Mesothelial cell of epicardium (in vitro differentiated cells): ENCODE measurements around the gene ATP2A1. TPM values are rescaled to one million over a fixed set of nuclear protein-coding genes. Genes with fewer than 3 reads are reported as not detected.
"Not testable (repeated sequence)": the region's sequence is repeated elsewhere in the genome, so short reads cannot be mapped to it uniquely, and the experiment has no call there.

Experiments used
- DNase-seq, 2 experiments: peaks; one replicate each; pipeline ENCODE4 v3.0.0; 2021; ENCODE audit warnings: low spot score in 2 of 2; ENCODE audit not compliant: unreplicated experiment in 2 of 2
- H3K27ac Mint-ChIP-seq: 2 replicates; pipeline ENCODE4 v1.8.0; 2021; ENCODE audit warnings: mixed read lengths
- H3K27me3 Mint-ChIP-seq: 2 replicates; pipeline ENCODE4 v1.8.0; 2021; ENCODE audit warnings: low read depth, mixed read lengths
- H3K36me3 Mint-ChIP-seq: 2 replicates; pipeline ENCODE4 v1.8.0; 2021; ENCODE audit warnings: mixed read lengths
- H3K4me1 Mint-ChIP-seq: 2 replicates; pipeline ENCODE4 v1.8.0; 2021; ENCODE audit warnings: mixed read lengths
- H3K4me3 Mint-ChIP-seq: 2 replicates; pipeline ENCODE4 v1.8.0; 2021; ENCODE audit warnings: mild to moderate bottlenecking, moderate library complexity, mixed read lengths
- H3K9me3 Mint-ChIP-seq: 2 replicates; pipeline ENCODE4 v1.8.0; 2021; ENCODE audit warnings: mixed read lengths
- total RNA-seq: library from RNA; stranded (reverse); gene quantifications from 3 replicates; pipeline ENCODE4 v1.2.1, GENCODE V29; 2021
- TF ChIP-seq, protein P1 (sequence below): fragments of 200-600 bp; sonication (generic); IDR thresholded peaks from one replicate; pipeline ENCODE4 v1.5.0; 2021; ENCODE audit warnings: antibody characterized with exemption; ENCODE audit not compliant: unreplicated experiment

Gene ATP2A1
- total RNA-seq, 1 donor from 2014 or later = 3.0 TPM

DNA sequence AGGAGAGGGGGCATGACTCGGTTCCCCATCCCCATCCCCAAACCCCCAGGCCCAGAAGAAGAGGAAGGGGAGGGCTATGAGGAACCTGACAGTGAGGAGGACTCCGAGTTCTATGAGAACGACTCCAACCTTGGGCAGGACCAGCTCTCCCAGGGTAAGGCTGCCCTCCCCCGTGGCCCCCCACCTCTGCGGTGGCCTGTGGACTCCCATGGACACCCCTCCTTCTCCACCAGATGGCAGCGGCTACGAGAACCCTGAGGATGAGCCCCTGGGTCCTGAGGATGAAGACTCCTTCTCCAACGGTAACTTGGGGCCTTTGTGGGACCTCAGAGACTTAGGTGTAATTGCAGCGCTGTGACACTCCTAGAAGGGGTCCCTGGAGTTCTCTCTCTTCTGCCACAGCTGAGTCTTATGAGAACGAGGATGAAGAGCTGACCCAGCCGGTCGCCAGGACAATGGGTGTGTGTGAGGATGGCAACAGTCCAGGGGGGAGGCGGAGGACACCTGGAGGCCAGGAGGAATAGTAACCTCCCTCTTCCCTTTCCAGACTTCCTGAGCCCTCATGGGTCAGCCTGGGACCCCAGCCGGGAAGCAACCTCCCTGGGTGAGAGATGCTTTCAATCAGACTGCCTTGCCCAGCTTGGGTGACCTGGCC lies 59.1 kb downstream of the ATP2A1 start:
- no peaks in the 10 kb centered on the region for H3K9me3 Mint-ChIP-seq
- H3K36me3 Mint-ChIP-seq = no peaks in the 10 kb centered on the region
- no peak overlapping the region for H3K4me3 Mint-ChIP-seq
- TF ChIP-seq, protein P1, sequence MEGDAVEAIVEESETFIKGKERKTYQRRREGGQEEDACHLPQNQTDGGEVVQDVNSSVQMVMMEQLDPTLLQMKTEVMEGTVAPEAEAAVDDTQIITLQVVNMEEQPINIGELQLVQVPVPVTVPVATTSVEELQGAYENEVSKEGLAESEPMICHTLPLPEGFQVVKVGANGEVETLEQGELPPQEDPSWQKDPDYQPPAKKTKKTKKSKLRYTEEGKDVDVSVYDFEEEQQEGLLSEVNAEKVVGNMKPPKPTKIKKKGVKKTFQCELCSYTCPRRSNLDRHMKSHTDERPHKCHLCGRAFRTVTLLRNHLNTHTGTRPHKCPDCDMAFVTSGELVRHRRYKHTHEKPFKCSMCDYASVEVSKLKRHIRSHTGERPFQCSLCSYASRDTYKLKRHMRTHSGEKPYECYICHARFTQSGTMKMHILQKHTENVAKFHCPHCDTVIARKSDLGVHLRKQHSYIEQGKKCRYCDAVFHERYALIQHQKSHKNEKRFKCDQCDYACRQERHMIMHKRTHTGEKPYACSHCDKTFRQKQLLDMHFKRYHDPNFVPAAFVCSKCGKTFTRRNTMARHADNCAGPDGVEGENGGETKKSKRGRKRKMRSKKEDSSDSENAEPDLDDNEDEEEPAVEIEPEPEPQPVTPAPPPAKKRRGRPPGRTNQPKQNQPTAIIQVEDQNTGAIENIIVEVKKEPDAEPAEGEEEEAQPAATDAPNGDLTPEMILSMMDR = no peak
- DNase-seq = no peak
- no peak overlapping the region for H3K27ac Mint-ChIP-seq
- peaks cover 2% of the 10 kb centered on the region for H3K27me3 Mint-ChIP-seq
- no peaks in the 10 kb centered on the region for H3K4me1 Mint-ChIP-seq

DNA sequence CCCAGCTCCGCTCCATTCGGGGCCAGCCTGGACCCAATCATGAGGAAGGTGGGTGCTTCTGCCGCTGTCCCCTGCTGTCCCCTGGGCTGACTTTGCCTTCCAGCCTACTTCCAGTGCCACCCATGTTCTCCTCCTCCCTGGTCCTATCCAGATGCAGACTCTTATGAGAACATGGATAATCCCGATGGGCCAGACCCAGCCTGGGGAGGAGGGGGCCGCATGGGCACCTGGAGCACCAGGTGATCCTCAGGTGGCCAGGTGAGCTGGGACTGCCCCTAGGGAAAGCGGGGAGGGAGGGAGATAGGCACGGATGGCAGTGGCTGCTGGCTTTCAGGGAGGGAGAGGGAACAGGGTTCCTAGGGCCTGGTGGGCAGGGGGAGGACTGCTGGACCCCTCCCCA lies 60.4 kb downstream of the ATP2A1 start:
- Mint-ChIP-seq H3K27ac (no peak overlapping the region), H3K4me1 (no peaks in the 10 kb centered on the region), H3K27me3 (peaks cover 2% of the 10 kb centered on the region), H3K36me3 (no peaks in the 10 kb centered on the region), H3K9me3 (no peaks in the 10 kb centered on the region), H3K4me3 (no peak overlapping the region)
- TF ChIP-seq, protein P1 = no peak
- DNase-seq = no peak

DNA sequence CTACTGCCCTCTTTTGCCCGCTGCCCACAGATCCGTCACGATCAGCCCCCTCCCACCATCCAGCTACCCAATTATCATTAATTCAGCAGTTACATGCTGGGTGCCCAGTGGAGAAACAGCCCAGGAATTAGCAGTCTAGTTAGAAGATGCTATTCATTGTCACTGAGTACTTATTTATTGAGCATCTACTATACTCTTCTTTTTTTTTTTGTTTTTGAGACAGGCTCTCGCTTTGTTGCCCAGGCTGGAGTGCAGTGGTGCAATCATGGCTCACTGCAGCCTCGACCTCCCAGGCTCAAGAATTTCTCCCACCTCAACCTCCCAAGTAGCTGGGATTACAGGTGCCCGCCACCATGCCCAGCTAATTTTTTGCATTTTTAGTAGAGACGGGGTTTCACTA lies 61.5 kb downstream of the ATP2A1 start:
- not testable (repeated sequence) for H3K4me1 Mint-ChIP-seq, H3K36me3 Mint-ChIP-seq, H3K4me3 Mint-ChIP-seq, H3K9me3 Mint-ChIP-seq, H3K27ac Mint-ChIP-seq, H3K27me3 Mint-ChIP-seq, DNase-seq

DNA sequence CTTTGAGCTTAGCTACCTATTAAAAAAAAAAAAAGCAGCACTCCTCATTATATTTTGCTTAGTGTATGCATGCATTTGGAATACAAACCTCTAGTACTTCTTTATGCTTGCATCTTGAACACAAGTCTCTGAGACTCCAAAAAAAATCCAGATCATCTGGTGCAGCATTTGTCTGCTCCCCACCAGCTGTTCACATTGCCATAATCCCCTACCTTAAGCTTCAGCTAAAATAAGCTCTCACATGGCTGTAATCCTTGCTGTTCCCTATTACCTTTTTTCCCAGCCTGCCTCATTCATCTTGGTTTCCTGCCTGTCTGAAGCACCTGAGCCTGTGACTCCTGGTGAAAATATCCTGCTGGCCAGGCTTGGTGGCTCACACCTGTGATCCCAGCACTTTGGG lies 65.0 kb downstream of the ATP2A1 start:
- H3K27ac Mint-ChIP-seq = no peak overlapping the region
- DNase-seq = no peak

DNA sequence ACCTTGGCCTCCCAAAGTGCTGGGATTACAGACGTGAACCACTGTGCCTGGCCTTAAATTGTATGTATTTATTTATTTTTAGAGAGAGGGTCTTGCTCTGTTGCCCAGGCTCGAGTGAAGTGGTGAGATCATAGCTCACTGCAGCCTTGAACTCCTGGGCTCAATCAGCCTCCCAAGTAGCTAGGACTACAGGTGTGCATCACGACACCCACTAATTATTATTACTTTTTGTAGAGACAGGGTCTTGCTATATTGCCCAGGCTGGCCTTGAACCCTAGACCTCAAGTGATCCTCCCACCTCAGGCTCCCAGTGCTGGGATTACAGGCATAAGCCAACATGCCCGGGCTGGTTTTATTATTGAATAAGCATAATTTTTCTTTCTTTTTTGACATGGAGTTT lies 68.4 kb downstream of the ATP2A1 start:
- peaks cover 15% of the 10 kb centered on the region for H3K4me1 Mint-ChIP-seq
- H3K9me3 Mint-ChIP-seq = no peaks in the 10 kb centered on the region

More for the DNA sequence above, 65.0 kb downstream of the ATP2A1 start:
- TF ChIP-seq, protein P1 = no peak
- H3K36me3 Mint-ChIP-seq = no peaks in the 10 kb centered on the region
- no peak overlapping the region for H3K4me3 Mint-ChIP-seq
- no peaks in the 10 kb centered on the region for H3K9me3 Mint-ChIP-seq
- H3K27me3 Mint-ChIP-seq = peaks cover 5% of the 10 kb centered on the region
- H3K4me1 Mint-ChIP-seq = peaks cover 7% of the 10 kb centered on the region

DNA sequence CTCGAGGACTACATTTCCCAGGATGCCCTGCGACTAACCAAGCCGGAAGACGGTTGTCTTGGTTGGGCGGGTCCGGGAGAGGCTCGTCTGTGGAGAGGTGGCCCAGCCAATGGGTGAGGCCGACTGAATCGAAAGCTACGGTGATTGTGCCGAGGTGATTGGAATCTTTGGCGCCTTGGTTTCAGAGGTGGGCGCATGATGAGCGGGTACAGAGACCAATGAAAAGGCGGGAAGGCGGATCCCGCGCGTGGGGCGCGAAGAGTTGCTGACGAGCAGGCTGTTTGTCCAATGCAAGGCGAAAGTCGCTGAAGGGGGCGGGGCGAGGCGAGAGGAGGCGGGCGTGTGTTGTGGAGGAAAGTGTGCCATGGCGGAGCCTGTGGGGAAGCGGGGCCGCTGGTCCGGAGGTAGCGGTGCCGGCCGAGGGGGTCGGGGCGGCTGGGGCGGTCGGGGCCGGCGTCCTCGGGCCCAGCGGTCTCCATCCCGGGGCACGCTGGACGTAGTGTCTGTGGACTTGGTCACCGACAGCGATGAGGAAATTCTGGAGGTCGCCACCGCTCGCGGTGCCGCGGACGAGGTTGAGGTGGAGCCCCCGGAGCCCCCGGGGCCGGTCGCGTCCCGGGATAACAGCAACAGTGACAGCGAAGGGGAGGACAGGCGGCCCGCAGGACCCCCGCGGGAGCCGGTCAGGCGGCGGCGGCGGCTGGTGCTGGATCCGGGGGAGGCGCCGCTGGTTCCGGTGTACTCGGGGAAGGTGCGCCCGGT lies 72.5 kb downstream of the ATP2A1 start, which contains the start of gene NFATC2IP:
Gene NFATC2IP, plus strand, starts transcription at position 290 of the 762 bp plus-strand sequence. Its CDS starts 75 bp downstream, at position 365.
- H3K4me1 Mint-ChIP-seq = peaks cover 17% of the 10 kb centered on the region
- peaks cover 4% of the 10 kb centered on the region for H3K27me3 Mint-ChIP-seq
- peak within 1 kb of the TSS; percentile 91 for H3K27ac Mint-ChIP-seq
- TF ChIP-seq, protein P1 = no peak
- no peaks in the 10 kb centered on the region for H3K9me3 Mint-ChIP-seq
- peaks cover 5% of the 10 kb centered on the region for H3K36me3 Mint-ChIP-seq
- H3K4me3 Mint-ChIP-seq = peak within 1 kb of the TSS; percentile 92
- DNase-seq = peak; percentile 99 to 100

More for the DNA sequence above, 68.4 kb downstream of the ATP2A1 start:
- no peak overlapping the region for H3K4me3 Mint-ChIP-seq
- TF ChIP-seq, protein P1 = no peak
- no peak for DNase-seq
- no peak overlapping the region for H3K27ac Mint-ChIP-seq
- H3K27me3 Mint-ChIP-seq = peaks cover 4% of the 10 kb centered on the region
- H3K36me3 Mint-ChIP-seq = no peaks in the 10 kb centered on the region
